D341Med (cell line): ENCODE measurements around the gene CSNK1G2.

Source experiments
- DNase-seq: peaks from one replicate; pipeline ENCODE4 v3.0.0; 2012; ENCODE audit warnings: low spot score

Gene CSNK1G2

DNA sequence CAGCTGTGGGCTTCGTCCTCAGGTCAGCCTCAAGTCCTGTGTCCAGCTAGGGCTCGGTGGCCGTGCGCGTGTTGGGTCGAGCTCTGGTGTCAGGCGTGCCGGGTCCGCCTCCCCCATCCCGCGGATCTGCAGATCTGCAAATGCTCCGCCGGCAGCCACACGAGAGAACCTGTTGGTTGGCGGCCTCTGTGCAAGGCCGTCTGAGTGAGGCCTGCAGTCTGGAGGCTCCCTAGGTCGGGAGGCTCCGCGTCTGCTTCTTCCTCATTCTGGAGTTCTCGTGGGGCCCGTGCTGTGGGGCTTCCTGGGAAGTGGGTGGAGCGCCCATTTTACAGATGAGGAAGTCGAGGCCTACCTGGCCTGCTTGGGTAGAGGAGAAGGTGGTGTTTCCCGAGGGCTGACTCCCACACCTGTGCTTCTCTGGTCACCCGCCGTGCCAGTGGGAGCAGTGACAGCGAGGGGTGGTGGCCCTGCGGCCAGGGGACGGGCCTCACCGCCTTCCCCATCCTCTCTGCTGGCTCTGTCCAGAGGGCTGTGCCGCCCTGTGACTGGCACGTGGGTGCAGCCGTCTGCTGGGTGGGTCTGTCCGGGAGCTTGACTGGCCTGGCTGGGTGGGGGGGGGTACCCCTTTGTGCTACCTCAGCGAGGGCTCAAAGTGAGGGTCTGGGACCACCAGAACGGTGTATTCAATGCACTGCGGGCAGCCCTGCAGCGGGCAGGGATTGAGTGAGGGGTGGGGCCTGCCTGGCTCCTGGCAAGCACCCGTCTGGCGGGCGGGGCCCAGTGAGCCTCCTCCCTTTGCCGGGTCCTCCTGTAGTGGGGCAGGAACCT is 3.3 kb downstream of the CSNK1G2 start:
- no peak for DNase-seq

DNA sequence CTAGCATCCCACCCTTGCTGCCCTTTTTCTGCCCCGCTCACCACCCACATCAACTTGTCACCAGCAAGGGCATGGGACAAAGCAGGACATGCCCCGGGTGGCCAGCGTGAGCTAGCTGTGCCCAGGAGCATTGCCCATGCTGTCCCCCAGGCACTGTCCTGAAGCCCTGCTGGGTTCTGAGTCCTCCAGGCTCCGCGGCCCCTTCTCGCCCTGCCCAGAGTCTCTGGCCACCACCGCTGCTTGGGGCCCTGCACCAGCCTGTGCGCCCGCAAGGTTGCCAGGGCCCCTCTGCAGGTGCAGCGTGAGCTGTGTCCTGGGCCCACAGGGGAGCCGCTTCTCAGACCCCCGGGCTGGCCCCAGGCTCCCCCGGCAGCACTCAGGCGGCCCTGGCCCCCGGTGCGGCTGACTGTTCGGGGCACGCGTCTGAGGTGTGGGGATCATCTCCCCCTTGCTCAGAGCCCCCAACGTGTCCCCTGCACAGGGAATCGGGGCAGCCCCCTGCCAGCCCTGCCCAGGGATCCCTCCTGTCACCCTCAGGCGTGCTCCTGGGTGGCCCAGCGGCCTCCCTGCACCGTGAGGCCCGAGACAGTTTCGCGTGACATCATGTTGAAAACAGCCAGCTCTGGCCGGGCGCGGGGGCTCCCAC is 4.1 kb downstream of the CSNK1G2 start:
- DNase-seq, result no peak

DNA sequence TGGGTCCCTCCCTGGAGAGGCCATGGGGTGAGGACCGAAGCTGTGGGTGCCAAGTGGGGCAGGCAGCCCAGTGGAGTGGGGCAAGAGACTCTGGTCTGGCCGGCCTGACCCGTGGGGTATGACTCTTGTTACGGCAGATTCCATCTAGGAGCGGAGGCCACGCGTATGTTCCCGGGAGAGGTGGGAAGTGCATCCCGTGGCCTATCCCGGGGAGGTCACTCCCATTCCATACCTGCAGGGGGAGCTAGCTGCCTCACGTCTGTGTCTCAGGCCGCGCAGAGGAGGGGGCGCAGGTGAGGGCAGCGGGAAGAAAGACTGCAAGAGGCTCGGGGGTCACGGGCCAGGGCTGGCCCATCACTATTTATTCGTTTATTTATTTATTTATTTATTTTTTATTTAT is 4.9 kb downstream of the CSNK1G2 start:
- DNase-seq, result peak; percentile 78

DNA sequence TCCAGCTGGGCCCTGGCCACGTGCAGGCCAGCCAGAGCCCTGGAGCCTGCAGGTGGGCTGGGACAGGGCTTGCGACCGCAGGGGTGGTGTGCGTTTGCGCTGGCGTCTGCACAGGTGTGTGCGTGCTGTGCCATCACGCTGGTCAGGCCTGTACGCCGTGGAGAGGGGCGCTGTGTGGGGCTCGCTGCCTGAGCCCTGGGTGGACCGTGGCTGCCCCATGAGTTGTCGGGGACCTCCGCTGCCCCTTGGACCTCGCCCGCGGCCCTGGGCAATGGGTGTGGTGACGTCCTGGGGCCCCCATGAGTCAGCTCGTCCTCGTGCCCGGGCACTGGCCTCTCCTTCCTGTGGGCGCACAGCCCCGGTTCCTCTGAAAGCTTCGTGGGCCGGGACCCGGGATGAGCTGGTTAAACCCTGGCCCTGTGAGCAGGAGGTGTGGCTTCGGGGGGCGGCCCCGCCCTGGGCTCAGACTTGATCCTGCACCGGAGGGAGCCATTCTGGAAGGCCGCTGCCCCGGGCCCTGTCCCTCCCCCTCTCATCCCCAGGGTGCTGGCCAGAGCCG is 6.8 kb downstream of the CSNK1G2 start:
- no peak for DNase-seq

DNA sequence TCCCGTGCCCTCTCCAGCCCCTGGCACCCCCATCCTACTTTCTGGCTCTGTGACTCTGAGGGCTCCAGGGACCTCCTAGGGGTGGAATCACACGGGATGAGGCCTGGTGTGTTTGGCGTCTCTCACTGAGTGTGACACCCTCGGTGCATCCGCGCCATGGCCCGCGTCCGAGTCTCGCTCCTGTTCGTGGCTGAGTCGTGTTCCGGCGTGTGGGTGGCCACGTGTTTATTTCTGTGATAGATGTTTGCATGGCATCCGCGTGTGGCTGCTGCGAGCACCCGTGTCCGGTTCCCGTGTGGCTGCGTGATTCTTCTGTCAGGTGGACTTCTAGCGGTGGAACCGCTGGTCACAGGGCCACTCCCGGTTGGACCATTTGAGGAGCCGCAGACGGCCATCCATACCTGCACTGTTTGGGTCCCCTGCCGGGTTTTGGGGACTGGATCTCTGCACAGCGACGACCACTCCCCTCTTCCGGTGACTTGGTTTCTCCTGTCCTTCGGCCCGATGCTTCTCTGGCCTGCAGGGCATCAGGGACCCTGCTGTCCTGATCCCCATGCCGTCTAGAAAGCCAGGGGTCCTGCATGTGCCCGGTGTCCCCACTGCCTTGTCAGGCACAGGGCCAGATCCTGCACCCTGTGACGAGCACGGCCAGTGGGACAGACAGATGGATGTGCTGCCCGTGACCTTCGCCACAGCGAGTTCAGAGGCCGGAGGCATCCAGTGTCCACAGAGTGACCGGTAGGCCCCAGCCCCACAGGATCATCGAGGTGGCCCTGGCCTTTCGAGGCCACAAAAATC is 8.5 kb downstream of the CSNK1G2 start:
- DNase-seq, result no peak

DNA sequence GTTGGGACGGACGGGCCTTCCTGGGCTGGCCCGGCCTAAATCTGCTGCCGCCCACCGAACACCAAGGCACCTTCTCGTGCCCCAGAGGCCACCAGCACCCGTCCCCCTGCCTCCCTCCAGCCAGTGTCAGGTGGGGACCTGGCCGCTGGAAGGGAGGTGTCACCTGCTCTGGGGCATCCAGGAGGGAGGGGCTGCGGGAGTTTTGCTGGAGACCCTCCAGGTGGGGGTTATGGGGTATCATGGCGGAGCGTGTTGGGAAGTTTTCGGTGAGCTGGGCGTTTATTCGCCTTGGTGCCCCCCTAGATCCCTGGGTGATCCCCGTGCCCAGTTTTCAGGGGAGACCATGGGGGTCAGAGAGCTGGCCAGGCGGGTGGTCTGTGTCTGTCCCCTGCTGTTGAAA is 9.7 kb downstream of the CSNK1G2 start:
- no peak for DNase-seq

DNA sequence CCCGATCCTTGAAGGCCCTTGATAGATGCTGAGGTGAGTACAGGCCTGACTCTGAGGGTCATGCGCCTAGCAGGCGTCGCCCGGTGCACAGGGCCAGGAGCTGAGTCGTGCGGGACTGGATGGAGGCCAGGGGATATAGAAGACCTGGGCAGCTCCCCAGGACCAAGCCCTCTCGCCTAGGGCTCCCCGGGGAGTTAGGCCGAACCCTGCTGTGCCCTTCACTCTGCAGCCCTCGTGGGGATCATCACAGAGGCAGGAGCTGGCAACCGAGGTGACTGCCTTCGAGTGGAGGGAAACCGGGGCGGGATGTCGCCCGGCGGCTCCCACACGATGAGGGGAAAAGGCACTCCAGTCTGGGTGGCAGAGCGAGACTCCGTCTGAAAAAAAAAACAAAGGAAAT is 11.7 kb downstream of the CSNK1G2 start:
- DNase-seq, result no peak

DNA sequence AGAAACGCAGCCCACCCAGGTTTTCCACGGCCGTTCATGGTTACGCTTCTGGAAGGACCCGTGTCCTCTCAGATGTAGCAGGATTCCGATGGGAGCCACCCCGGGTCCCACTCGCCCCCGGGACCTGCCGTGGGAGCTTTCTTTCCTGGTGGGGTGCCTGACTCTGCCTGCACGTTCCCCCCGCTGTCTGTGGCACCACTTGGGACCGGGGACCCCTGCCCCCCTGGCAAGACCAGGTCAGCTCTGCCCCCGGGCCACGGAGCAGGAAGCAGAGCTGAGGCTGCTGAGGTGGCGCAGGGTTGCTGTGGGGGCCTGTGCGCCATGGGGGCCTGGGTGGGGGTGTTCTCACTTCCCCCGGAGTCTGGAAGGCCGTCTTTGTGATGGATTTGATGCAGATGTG is 12.1 kb downstream of the CSNK1G2 start:
- DNase-seq, result no peak

DNA sequence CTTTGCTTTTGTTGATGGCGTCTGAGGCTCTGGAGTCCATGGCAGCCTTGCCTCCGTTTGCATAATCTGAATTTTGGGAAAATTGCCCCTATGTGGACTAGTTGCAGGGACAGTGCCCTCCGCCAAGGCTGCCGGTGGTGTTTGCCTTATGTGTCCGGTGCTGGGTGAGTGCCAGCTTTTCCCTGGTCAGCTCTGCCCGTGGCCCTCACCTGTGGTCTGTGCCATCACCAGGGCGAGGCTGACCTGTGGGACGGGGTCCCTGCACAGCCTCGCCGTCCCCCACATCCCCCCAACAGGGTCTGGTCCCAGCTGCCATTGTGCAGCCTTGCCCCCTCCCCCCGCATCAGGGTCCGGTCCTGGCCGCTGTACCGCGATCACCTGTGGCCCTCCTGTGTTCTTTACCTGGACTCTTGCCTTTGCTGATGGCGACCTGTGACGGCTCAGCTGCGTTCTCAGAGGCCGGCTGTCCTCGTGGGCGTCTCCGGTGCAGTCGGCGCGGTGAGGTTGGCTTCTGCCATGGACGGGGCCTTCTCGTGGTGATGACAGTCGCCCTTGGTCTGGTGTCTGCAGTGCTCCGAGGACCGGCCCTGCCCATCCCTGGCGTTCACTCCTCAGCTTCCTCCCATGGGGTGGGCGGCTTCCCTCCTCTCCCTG is 12.6 kb downstream of the CSNK1G2 start:
- no peak for DNase-seq

DNA sequence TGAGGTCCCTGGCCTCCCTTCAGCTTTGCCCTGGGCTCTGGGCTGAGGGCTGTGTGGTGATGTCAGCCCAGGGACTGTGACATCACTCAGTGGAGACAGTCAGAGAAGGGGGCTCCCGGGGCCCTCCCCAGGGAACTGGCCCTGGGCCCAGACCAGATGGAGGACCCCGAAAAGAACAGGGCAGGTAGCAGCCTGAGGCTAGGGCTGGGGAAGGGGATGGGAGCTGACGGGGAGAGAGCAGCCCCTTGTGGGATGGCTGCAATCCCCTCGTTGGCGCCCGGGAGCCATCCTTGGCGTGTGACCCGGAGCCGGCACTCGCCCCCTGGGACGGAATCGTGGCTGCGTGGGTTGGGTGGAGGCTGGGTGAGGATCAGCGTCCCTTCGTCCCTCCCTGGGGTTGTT is 13.6 kb downstream of the CSNK1G2 start:
- DNase-seq, result no peak

DNA sequence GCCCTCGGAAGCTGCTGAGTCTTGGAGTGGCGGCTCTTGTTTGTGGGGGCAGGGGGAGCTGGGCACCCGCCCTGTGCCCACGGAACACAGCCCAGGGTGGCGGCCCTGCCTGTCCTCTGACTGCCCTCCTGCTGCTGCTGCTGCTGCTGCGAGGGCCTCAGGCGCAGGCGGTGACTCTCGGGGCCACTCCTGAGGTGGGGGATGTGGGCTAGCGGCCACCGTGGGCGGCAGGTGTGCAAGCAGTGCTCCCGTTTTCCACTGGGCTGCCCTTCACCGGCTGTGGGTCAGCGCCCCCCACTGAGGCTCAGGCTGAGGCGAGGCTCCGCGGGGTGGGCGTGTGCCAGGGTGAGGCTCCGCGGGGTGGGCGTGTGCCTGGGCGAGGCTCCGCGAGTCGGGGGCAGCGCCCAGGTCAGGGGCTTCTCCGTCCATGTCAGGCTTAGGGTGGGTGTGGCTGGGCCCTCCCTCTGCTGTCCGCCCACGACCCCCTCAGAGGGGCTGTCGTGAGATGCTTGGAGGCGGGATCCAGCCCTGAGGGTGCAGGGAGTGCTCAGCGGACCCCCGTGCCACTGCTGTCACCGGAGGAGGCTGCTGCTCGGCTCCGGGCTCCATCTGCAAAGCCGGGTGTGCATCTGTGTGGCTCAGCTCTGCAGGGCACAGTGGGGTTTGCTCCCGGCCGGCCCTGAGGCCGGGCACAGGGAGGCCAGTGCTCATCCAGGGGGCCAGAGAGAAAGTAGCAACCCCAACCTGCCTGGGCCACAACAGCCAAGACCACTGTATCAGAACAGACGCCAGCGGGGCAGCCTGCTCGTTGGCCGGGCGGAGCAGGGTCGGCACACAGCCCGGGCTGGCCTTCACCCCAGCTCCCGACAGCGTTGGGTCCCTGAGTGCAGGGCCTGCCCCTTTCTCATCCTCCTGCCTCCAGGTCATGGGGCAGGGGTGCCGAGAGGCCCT is 14.5 kb downstream of the CSNK1G2 start:
- no peak for DNase-seq

DNA sequence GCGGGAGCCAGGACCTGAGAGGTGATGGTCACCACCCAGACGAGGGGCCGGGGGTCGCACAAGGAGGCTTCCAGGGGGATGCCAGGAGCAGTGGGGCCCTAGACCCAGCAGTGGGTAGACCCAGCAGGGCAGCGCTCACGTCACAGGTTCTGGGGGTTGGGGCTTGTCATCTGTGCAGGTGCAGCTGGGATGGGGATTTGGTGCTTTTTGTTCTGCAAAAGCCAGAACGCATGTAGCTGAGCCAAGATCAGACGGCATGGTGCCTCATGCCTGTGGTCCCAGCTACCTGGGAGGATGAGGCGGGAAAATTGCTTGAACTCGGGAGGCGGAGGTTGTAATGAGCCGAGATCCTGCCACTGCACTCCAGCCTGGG is 15.1 kb downstream of the CSNK1G2 start:
- no peak for DNase-seq

DNA sequence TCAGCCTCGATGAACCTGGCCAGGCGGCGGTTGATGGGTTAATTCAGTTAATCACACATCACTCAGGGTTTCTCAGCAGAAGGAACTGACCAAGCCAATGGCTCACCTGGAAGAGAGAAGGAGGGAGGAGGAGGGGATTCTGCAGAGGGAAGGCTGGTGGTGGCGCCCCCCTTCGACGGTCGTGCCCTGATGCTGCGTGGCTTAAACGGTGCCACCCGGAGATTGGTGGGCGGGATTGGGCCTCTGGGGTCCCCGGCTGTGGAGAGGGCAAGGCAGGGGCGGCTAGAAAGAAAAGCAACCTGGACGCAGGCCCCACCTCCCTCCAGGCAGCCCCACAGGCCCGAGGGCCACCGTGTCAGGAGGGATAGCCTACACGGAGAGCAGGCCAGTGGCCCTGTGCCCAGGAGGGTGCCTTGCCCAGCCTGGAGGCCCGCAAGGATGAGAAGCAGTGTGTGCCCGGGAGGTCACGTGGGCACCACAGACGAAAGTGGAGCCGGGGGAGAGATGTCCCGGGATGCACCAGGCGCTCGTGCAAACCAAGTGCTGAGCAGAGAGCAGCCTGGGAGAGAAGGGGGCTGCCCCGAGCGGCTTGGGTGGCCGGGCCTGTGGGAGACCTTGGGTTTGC is 16.0 kb downstream of the CSNK1G2 start:
- no peak for DNase-seq

DNA sequence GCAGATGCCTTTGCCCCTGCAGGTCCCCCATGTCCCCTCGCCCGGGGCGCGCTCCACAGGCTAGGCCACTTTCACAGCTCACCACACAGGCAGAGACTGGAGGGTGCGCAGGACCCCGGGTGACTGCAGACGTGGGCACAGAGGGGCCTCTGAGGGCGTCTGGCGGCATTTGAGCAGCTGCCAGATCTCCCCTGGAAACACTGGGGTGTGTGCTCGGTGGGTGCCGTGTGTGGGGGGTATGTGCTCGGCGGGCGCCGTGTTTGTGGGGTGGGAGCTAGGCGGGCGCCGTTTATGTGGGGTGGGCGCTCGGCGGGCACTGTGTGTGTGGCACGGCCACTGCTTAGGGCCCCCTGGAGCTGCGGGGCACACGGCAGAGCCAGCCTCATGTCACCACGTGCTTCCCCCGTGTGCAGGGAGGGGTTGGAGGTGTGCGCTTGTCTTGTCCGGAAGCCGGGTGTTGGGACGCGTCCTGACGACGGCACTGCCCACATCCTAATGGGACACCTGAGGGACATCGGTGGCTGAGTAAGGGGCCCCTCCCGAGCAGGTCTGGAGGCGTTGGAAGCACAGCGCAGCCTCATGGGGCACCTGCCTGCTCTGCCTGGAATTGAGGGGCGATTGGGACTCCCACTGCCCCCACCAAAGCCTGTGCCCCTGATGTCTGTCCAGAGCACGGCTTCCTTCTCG is 16.7 kb downstream of the CSNK1G2 start:
- no peak for DNase-seq

DNA sequence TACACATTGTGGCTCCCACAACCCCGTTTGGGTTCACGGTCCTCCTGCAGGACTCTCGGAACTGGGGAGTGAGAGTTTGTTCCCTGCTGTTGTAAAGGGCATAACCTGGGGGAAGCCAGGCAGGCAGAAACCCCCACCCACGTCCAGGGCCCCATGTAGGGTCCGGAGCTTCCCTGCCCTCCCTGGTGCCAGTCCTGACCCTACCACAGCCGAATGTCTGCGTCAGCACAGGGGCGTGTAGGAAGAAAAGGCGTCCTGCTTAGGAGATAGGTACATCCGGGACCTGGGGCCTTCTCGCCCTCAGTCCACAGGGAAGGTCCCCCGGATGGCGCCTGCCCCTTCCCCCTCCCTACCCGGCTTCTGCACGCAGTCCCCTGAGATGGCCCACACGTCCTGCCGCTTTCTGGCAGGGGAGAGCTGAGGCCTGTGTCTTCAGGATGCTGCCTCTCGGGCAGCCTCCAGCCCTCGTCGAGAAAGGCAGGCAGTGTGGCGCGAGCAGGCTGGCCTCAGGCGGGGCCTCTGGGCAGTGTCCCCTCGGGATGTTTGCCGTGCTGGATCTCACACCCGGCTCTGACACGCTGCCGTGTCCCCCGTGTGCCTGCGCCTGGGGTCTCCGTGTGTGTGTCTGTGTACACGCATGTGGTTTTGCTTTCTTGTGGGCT is 19.1 kb downstream of the CSNK1G2 start:
- no peak for DNase-seq

DNA sequence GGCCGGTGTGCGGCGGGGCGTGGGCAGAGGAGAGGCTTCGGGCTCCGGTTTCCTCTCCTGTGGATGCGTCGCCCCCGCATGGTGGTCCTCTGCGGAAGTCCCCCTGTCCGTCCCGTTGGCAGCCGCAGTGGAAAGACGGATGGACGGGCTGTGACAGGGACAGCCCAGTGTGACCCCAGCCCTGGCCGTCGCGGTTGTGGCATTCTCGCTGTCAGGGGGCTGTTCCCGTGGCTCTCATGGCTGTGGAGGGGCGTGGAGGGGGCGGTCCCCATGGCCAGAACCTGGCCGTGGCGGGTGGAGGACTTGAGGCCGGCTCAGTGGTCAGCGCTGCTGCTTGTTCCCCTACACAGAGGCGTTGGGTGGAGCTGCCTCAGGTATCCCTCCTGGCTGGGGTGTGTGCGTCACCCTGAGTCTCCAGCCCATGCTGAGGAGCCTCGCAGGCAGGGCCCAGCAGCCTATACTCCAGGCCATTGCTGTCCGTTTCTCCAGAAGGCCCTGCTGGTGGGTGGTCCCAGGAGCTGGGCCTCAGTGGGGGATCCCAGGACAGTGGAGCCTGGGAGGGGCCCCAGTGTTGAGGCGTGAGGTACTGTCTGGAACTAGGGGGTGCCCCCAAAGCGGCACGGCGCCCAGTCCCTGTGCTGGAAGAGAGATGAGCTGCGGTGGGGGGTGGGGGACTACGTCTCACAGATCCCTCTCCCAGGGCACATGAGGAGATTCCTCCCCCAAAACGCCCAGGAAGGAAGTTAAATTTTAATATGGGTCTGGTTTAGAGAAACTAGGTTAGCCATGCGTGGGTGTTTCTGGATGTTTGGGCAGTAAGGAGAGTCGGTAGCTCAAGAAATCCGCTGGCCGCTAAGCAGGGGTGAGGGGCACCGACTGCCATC is 20.3 kb downstream of the CSNK1G2 start:
- no peak for DNase-seq

DNA sequence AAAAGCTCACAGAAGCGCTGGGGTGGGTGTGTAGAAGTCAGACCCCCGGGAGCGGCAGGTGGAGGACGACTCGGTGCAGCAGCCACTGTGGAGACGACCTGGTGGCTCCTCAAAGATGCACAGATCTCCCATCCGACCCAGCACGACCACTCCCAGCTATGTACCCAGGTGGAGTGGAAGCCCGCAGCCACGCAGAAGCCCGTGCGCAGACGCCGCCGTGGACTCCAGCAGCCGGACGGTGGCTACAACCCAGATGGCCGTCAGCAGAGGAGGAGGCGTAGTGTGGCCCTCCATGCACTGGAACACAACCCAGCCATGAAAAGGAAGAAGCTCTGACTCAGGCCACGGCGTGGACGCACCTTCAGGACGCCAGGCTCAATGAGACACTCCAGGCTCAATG is 21.7 kb downstream of the CSNK1G2 start:
- DNase-seq, result no peak

DNA sequence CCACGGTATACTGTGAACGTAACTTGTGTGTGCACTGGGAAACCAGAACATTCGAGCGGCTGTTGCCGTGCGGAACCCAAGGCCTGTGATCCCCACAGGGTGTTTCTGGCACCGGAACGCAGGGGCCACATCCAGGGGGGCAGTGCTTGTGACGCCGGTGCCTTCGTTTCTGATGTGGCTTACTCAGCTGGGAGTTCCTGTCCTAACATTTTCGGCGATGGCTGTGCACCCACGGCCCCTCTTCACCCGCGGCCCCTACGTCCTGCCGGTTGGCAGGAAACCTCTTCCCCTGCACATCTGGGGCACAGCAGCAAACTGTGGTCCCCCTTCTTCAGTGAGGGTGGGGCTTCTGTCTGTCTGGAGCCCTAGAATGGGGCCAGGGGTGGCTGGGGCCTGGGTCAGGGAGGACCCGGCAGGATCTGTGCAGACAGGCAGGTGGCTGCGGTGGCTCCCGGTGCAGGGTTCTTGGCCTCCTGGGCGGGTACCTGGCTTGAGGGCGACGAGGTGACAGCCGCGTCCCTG is 26.2 kb downstream of the CSNK1G2 start:
- no peak for DNase-seq
